GM21526 (cell line): Measurements from ENCODE around the gene TMEM95.
A peak's percentile ranks its signal among the peaks of the same experiment; 100 is the strongest.

Experiments
- ATAC-seq: cut with Tn5 transposase; IDR thresholded peaks from one replicate; pipeline ENCODE4 v1.9.1; 2021; ENCODE audit warnings: moderate library complexity; ENCODE audit not compliant: unreplicated experiment, low FRiP score

The TMEM95 gene

GRCh38 chr17:7403043-7403726 is 48.2 kb downstream of the TMEM95 start:
- no peak for ATAC-seq

DNA sequence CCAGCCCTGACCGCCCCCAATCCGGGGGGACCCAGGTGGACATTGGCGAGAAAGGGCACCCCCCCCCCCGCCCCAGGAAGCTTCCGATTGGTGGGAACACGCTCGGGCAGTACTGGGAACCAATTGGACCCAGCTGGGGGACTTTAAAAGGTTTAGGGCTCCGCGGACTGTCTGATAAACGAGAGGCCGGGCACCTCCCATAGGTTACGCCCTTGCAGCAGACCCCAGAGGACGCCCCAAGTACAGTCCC is 48.7 kb downstream of the TMEM95 start:
- ATAC-seq = peak; percentile 17

DNA sequence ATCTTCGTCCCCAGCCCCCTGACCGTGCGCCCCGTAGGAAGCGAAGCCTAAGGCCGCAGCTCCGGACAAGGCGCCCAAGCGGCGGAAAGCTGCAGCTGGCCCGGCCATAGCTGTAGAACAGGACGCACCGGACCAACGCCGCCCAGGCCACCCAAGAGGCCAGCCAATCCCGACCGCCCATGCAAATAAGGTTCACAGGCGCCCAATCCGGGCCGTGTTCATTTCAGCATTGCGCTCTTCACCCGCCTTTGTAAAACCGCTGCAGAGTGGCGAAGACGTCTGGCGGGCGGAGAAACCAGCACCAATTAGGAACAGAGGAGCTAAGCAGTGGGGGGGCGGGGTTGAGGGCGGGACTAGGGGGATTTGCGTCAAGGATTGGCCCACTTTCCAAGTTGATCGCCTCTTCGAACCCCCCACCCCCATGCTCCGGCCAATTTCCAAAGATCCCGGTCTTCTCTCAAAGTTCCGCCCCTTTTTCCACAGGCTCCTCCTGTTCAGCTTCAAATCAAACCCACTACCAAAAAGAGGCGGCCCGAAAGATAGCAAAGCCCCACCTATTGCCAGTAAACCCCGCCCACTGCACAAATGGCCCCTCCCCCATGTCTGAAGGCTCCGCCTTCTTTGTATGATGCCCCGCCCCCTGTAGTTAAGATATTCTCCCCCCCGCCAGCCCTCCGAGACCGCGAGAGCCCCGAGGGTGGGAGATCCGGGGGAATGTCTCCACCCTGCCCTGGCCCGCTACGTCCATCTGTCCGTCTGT is 49.2 kb downstream of the TMEM95 start, which contains the start of gene TMEM256:
Gene TMEM256, minus strand, starts transcription at position 121 of the 760 bp plus-strand sequence. Its CDS starts 13 bp downstream, at position 108.
- ATAC-seq = peak; percentile 85

DNA sequence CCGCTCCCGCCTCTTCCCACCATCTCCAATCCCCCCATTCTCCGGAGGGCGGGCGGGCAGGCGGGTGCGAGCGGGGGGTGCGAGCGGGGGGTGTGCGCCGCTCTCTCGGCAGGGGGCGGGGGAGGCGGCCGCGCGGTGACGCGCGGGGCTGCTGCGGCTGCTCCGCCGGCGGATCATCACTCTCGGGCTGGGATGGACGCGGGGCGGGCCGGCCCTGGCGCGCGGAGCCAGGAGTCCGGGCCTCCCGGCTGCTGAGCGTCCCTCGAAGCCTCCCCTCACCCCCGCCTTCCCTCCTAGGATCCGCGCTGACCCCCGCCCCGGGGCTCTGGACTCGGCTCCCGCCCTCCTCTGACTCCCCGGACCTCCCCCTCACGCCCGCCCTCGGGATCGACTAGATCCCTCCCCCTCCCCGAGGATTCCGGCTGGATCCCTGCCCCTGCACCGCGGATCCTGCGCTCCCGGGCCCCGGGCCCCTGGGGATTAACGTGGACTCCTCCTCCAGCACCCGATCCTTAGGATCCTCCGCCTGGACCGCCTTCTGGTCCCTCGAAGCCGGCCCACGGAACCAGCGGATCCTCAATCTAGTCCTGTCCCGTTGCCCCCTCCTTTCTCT is 49.9 kb downstream of the TMEM95 start:
- ATAC-seq = peak; percentile 18

DNA sequence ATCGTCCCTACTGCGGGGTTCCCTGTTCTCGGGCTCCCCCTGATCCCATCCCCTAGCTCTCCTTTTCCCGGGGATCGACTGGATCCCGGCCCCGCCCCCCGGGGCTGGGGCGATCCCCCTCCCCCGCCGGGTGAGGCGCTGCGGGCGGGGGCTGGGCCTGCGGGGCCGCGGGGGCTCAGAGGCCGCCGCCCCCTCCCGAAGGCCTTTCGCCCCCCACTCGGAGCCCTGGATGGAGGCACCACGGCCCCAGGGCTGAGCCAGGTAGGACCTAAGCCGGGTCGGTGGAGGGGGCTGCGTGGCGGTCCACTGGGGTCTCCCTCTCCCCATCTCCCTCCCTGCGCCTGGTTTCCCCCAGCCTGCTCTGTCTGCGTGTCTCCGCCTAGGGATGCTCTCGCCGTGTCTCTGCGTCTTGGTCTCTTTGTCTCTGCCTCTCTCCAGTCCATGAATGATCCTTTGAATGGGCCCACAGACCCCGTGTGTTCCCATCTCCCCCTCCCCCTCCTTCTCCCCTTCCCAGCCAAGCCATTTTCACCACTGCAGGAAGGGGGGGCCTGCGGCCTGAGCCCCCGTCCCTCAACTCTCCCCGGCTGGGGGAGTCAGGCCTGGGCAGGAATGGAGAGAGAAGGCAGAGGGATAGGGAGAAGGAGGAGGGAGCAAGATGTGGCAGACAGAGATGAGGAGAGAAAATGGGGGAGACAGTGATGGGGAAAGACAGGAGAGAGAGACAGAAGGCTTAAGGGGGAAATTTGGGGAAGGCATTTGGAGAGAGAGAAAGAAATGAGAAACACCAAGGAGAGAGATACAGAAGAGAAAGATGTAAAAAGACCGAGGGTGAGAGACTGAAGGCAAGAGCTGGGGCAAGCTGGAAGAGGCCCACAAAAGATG is 50.6 kb downstream of the TMEM95 start:
- no peak for ATAC-seq

GRCh38 chr17:7406235-7406825 is 51.4 kb downstream of the TMEM95 start:
- no peak for ATAC-seq
